Activated T-helper 2 cell treated with anti-CD3 and anti-CD28 coated beads, Interferon-gamma antibody, Interleukin-2, Interleukin-4, amounts not matched to agents 10 μg/mL and 5 μg/mL and 100 μg/mL, durations not matched to agents 14 hours and 24 hours and 36 hours (primary cell): Measurements from ENCODE around the gene FOCAD. TPM values are rescaled to one million over a fixed set of nuclear protein-coding genes. Genes with fewer than 3 reads are reported as not detected.

Source experiments
- DNase-seq: peaks from one replicate; pipeline ENCODE4 v3.0.0; 2021; ENCODE audit warnings: low spot score
- H3K27ac Mint-ChIP-seq: one replicate; pipeline ENCODE4 v1.8.0; 2021; ENCODE audit warnings: mixed read lengths
- H3K27me3 Mint-ChIP-seq: one replicate; pipeline ENCODE4 v1.8.0; 2021; ENCODE audit warnings: low read depth, mixed read lengths
- H3K36me3 Mint-ChIP-seq: one replicate; pipeline ENCODE4 v1.8.0; 2021; ENCODE audit warnings: low read depth, mixed read lengths
- H3K4me1 Mint-ChIP-seq: one replicate; pipeline ENCODE4 v1.8.0; 2021; ENCODE audit warnings: low read depth, mixed read lengths
- H3K4me3 Mint-ChIP-seq: one replicate; pipeline ENCODE4 v1.8.0; 2021; ENCODE audit warnings: low read depth, mild to moderate bottlenecking, moderate library complexity, mixed read lengths
- H3K9me3 Mint-ChIP-seq: one replicate; pipeline ENCODE4 v1.8.0; 2021; ENCODE audit warnings: mixed read lengths
- intact Hi-C: fragments of 100-400 bp; cut with micrococcal nuclease; formaldehyde crosslinking; loops from one replicate; pipeline ENCODE4 v1.15.1; 2023
- total RNA-seq: library from RNA; stranded (reverse); gene quantifications from 2 replicates; pipeline ENCODE4 v1.2.3, GENCODE V29; 2022

Gene FOCAD
- total RNA-seq, 1 donor from 2014 or later = 36.0 TPM

DNA sequence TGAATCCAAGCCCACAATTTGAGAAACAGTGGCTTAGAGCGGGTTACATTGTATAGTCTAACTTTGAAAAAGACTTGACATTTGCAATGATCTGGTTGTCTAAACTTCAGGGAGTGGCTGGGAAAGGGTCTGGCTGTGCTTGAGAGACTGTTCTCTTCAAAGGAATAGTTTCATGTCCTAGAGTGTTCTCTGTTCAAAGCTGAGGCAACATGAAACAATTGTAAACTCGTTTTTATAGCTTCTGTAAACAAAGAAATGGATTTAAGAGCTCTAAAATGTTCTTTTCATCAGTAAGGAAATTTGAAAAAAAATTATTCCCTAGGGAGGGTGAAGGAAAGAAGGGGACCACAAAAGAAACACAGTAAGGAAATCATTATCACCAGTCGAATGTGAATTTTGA lies 41.6 kb downstream of the FOCAD start:
- intact Hi-C loops = no loop called here
- H3K36me3 Mint-ChIP-seq = peaks cover 32% of the 10 kb centered on the region
- H3K27ac Mint-ChIP-seq = no peak overlapping the region
- H3K4me3 Mint-ChIP-seq = peak overlapping the region; percentile 15
- H3K9me3 Mint-ChIP-seq = peaks cover 5% of the 10 kb centered on the region
- peaks cover 14% of the 10 kb centered on the region for H3K4me1 Mint-ChIP-seq
- no peaks in the 10 kb centered on the region for H3K27me3 Mint-ChIP-seq
- DNase-seq = no peak

DNA sequence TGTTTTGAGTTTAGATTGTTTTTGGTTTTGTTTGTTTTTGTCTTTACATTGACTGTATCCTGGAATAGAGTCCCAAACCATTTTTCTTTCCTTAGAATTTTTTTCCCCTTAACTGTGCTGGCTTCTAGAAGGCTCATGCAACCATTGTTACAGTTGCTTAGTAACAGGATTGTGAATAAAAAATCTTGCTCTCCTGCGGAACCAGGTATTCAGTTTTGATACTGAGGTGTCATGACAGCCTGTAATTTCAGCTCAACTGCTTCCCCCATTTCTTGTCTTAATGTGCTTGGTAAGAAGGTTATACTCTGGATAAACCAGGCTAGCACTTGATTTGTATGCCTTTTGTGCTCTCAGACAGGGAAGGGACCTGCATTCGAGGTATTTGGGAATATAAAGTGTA lies 42.1 kb downstream of the FOCAD start:
- peaks cover 29% of the 10 kb centered on the region for H3K36me3 Mint-ChIP-seq
- intact Hi-C loops = no loop called here
- H3K27ac Mint-ChIP-seq = no peak overlapping the region
- no peak overlapping the region for H3K4me3 Mint-ChIP-seq
- no peaks in the 10 kb centered on the region for H3K27me3 Mint-ChIP-seq
- H3K9me3 Mint-ChIP-seq = peaks cover 5% of the 10 kb centered on the region
- peaks cover 14% of the 10 kb centered on the region for H3K4me1 Mint-ChIP-seq
- DNase-seq = no peak

DNA sequence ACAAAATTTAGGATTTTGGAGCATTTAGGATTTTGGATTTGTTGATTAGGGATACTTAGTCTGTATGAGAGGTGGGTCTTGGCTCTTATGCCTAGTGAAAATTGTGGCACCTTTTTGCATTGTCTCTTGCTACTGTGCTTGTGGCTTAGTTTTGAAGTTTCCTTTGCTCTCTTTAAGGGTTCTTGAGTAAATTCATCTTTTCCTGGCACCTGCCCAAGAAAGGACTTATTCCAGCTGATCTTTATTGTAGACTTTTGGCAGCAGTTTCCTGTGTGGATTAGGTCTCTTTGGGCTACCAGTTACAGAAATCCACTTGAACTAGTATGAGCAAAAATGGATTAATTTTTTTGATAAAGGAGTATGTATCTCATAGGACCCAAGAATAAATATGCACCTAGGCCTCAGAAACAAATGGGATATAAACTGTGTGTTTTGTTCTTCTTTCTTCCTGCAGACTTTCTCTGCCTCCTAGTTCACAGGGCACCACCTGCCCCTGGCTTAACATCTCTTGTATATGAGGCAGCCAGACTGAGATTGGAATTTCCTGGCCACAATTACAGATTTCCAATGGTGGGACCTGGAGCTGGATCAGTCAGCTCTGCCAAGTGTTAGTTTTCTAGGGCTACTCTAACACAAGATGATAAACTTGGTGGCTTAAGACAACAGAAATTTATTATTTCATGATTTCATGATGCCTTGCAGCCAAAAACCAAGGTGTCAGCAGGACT lies 44.6 kb downstream of the FOCAD start:
- no peak for DNase-seq
- Mint-ChIP-seq H3K4me1 (peaks cover 10% of the 10 kb centered on the region), H3K27ac (no peak overlapping the region), H3K9me3 (no peaks in the 10 kb centered on the region), H3K27me3 (no peaks in the 10 kb centered on the region), H3K4me3 (no peak overlapping the region), H3K36me3 (peaks cover 8% of the 10 kb centered on the region)
- intact Hi-C loops = no loop called here

DNA sequence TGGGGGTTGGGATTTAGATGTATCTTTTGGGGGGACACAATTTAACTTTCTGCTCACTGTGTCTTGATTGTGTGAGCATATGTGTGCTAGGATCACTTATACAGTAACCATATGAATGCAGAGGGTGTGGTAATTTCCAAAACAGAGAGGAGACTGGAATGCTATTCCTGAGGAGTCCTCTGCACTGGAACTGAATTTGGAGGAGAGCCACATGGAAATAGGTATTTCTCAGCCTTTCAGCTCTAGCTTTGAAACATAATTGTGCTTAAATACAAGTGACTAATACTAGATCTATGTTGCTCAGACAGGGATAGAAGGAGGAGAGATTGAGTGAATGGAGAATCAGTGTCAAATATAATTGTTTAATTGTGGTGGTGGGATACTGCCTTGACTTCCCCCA lies 45.5 kb downstream of the FOCAD start:
- H3K27ac Mint-ChIP-seq = no peak overlapping the region
- H3K27me3 Mint-ChIP-seq = no peaks in the 10 kb centered on the region
- H3K4me1 Mint-ChIP-seq = peaks cover 10% of the 10 kb centered on the region
- peaks cover 3% of the 10 kb centered on the region for H3K36me3 Mint-ChIP-seq
- H3K4me3 Mint-ChIP-seq = no peak overlapping the region
- intact Hi-C loops = no loop called here
- DNase-seq = no peak
- H3K9me3 Mint-ChIP-seq = no peaks in the 10 kb centered on the region

DNA sequence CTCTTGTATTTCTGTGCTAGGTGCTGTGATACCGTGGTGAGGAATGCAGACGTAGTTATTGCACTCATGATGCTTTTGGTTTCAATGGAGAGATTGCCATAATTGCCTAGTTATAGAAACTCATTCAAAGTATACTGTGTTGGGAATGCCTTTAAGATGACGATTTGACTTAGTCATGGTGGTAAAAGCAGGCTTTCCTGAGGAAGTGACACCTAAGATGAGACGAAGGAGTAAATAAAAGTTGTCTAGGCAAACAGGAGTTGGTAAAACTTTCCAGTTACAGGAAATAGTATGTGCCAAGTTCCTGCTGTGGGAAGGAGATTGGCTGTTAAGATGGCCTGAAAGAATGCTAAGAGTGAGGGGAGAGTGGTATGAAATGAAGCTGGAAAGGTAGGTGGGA lies 48.1 kb downstream of the FOCAD start:
- H3K4me3 Mint-ChIP-seq = no peak overlapping the region
- H3K27ac Mint-ChIP-seq = no peak overlapping the region
- no peak for DNase-seq
- no peaks in the 10 kb centered on the region for H3K27me3 Mint-ChIP-seq
- H3K36me3 Mint-ChIP-seq = peaks cover 3% of the 10 kb centered on the region
- intact Hi-C loops = no loop called here
- no peaks in the 10 kb centered on the region for H3K9me3 Mint-ChIP-seq
- H3K4me1 Mint-ChIP-seq = peaks cover 2% of the 10 kb centered on the region

DNA sequence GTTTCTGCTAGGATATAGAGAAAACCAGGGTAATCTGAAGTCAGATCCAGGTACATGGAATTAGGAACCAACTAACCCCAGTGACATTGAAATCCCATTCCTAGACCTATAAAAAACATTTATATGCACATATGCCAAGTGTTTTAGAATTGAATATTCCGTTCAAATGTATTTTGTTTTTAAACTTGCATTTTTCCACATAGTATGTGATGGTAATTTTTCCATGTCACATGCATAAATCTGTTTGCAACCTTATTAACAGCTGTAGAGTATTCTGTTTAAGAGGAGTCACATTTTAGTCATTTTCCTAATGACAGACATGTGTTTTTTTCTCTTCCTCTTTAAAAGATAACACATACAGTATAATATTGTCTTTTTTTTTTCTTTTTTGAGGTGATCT lies 50.2 kb downstream of the FOCAD start:
- DNase-seq = no peak
- H3K9me3 Mint-ChIP-seq = no peaks in the 10 kb centered on the region
- H3K4me1 Mint-ChIP-seq = peaks cover 2% of the 10 kb centered on the region
- peaks cover 15% of the 10 kb centered on the region for H3K36me3 Mint-ChIP-seq
- no peak overlapping the region for H3K4me3 Mint-ChIP-seq
- H3K27ac Mint-ChIP-seq = no peak overlapping the region
- intact Hi-C loops = no loop called here
- H3K27me3 Mint-ChIP-seq = no peaks in the 10 kb centered on the region

DNA sequence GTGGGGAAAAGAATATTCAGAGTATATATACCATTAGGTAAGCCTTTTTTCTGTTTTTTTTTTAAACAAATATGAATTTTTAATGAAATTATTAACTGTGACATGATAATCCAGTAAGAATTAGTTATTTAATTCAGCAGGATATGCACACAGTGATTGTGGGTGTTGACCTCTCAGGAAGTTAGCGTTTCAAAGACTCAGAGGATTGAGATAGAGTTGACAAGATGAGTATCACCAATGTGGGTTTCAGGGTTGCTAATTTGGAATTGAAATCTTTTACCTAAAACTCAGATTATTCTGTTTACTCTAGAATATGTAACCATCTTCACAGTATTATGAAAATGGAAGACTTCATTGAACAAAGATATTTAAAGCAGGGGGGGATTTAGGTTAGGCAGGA lies 56.2 kb downstream of the FOCAD start:
- Mint-ChIP-seq H3K27me3 (no peaks in the 10 kb centered on the region), H3K36me3 (peaks cover 29% of the 10 kb centered on the region), H3K4me1 (peaks cover 13% of the 10 kb centered on the region), H3K27ac (no peak overlapping the region), H3K4me3 (no peak overlapping the region), H3K9me3 (no peaks in the 10 kb centered on the region)
- intact Hi-C loops = loop anchor here (10.0 kb wide), 1 partner anchor 184 kb away; no protein-coding TSS in a partner anchor
- no peak for DNase-seq

DNA sequence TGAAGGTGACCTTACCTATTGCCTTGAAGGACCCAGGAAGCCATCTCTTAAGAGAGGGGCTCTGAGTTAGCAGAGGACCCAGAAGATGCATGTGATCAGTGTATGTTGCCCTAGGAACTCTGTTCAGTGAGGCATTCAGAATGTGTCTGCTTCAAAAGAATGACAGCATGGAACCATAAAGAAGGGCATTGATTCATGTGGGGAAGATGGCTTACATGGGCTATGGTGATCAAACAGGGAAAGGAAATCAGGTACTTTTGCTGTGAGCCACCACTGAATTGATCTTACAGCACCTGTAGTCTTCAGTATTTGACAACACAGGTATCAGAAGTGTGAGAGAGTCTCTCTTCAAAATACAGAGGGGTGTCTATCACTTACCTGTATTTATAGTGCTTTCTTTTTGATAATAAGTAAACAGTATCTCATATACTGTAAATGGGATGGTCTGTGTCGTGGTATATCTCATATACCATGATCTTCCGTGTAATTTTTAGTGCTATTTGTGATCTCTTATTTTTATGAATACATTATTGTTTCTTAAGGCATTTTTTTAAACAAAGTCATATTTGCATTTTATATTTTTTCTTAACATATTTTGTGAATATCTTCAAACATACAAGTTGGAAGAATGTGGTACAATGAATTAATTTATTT lies 57.0 kb downstream of the FOCAD start:
- intact Hi-C loops = loop anchor here (10.0 kb wide), 1 partner anchor 184 kb away; no protein-coding TSS in a partner anchor
- no peaks in the 10 kb centered on the region for H3K9me3 Mint-ChIP-seq
- peaks cover 29% of the 10 kb centered on the region for H3K36me3 Mint-ChIP-seq
- H3K4me3 Mint-ChIP-seq = no peak overlapping the region
- H3K27ac Mint-ChIP-seq = no peak overlapping the region
- H3K4me1 Mint-ChIP-seq = peaks cover 13% of the 10 kb centered on the region
- no peak for DNase-seq
- no peaks in the 10 kb centered on the region for H3K27me3 Mint-ChIP-seq

DNA sequence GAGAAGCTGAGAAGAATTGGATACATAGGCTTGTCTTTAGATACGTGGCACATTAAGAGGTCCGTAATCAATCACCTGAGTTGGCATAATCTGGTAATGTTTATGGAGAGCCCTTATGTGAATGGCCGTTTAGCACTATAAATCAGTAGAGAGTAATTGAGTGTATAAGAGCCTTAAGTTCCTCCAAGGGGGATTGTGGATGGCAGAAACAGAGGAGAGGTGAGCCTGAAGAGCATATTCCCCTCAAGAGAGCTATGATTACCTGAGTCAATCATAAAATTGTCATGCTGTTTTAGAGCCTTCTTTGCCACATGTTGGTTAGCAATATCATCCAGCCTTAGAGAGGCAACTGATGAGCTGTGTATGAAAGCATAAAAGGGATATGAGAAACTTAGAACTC lies 58.8 kb downstream of the FOCAD start:
- Mint-ChIP-seq H3K36me3 (peaks cover 21% of the 10 kb centered on the region), H3K9me3 (no peaks in the 10 kb centered on the region), H3K27ac (no peak overlapping the region), H3K4me3 (no peak overlapping the region), H3K4me1 (peaks cover 13% of the 10 kb centered on the region), H3K27me3 (no peaks in the 10 kb centered on the region)
- intact Hi-C loops = loop anchor here (10.0 kb wide), 1 partner anchor 182 kb away; no protein-coding TSS in a partner anchor
- DNase-seq = no peak

DNA sequence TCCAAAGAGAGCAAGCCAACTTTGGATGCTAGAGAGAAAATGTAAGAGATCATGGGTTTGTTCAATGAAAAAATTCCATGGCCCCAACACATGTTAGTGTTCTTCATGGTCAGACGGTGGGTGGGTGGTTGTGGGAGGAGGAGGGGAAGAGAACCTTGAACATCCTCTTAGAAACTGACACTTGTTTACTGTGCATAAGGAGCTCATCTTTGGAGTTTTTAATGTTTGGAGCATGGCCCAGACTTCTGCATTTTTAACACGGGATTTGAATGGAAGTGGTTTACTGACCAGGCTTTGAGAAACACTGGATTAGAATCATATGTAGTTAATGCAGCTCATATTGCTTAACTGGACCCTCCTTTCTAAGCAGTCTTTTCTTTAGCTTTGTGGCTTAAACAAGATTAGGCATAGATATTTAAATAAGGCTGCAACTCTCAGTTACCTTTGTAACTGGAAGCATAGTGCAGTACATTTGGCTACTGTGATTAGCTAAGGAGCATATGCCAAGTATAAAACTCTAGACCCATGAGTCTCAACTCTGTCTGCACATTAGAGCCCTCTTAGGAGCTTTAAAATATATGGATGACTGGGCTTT lies 60.1 kb downstream of the FOCAD start:
- Mint-ChIP-seq H3K4me3 (no peak overlapping the region), H3K27me3 (no peaks in the 10 kb centered on the region), H3K36me3 (peaks cover 14% of the 10 kb centered on the region), H3K4me1 (peaks cover 13% of the 10 kb centered on the region), H3K27ac (no peak overlapping the region), H3K9me3 (no peaks in the 10 kb centered on the region)
- no peak for DNase-seq
- intact Hi-C loops = loop anchor here (10.0 kb wide), 1 partner anchor 181 kb away; no protein-coding TSS in a partner anchor

DNA sequence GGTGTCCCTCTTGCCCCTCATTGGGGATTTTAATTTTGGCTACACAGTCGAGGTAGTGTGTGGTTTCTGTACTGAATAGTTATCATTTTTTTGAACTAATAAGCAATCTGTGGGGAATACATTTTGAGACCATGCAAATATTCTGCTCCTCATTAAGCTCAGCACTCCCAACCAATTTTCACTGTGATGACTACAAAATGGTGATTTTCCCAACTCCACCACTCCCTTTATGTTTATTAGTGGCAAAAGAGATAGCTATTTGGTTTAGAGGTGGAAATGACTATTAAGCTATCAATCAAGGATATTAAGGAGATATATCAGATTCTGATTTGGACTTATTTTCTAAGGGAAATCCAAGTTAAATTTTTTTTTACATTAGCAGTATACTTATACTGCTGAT lies 62.9 kb downstream of the FOCAD start:
- H3K27ac Mint-ChIP-seq = no peak overlapping the region
- peaks cover 10% of the 10 kb centered on the region for H3K36me3 Mint-ChIP-seq
- intact Hi-C loops = loop anchor here (10.0 kb wide), 1 partner anchor 178 kb away; no protein-coding TSS in a partner anchor
- no peaks in the 10 kb centered on the region for H3K27me3 Mint-ChIP-seq
- no peaks in the 10 kb centered on the region for H3K9me3 Mint-ChIP-seq
- H3K4me3 Mint-ChIP-seq = no peak overlapping the region
- H3K4me1 Mint-ChIP-seq = no peaks in the 10 kb centered on the region
- DNase-seq = no peak

DNA sequence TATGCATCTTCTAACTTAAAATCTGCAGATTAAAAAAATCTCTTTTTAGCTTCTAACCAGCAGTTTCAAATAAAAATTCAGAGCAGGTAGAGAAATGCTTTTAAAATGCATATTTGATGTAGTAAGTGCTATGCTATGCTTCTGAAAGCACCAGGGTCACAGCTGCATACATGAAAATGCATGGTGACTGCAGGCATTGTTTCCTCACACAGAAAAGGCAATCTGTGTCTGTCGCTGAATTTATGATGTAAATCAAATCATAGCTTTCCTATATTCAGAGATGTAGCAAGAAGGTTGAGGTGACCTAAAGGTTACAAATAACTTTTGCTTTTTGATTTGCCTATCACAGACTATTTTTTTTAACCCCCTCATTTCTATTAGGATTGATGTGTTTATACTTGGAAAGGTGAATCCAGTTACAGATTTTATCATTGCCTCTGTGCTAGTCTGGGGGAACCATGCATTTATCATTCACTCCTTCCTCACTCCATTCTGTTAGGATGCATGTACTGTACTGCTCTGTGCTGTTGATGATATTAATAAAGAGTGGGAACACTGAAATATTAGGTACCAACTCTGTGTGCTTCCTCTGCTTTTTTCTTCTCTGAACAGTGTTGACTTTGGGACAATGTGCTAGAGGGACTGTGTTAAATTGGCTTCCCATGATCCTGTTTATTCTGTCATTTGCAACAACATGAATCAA lies 65.6 kb downstream of the FOCAD start:
- Mint-ChIP-seq H3K4me1 (no peaks in the 10 kb centered on the region), H3K9me3 (no peaks in the 10 kb centered on the region), H3K27me3 (no peaks in the 10 kb centered on the region), H3K36me3 (peaks cover 7% of the 10 kb centered on the region), H3K27ac (no peak overlapping the region), H3K4me3 (no peak overlapping the region)
- DNase-seq = no peak
- intact Hi-C loops = loop anchor here (10.0 kb wide), 1 partner anchor 175 kb away; no protein-coding TSS in a partner anchor
